Left ventricle myocardium superior (tissue), 1 donor: ENCODE measurements around the gene ANKRD7. TPM values are rescaled to one million over a fixed set of nuclear protein-coding genes. Genes with fewer than 3 reads are reported as not detected.

ENCODE experiments used
- ATAC-seq: fragments of 200-7000 bp; cut with Tn5 transposase; one replicate; pipeline ENCODE4 v1.9.1; 2020; ENCODE audit warnings: mild to moderate bottlenecking, moderate library complexity
- DNase-seq: peaks from one replicate; pipeline ENCODE4 v3.0.0-alpha.2; 2020
- intact Hi-C: fragments of 100-400 bp; cut with micrococcal nuclease; formaldehyde crosslinking; loops from one replicate; pipeline ENCODE4 v1.11.0; 2022
- long read RNA-seq: library from polyadenylated mRNA; unstranded; transcript quantifications from one replicate; pipeline ENCODE4 v2.0.0, GENCODE V29; 2021
- total RNA-seq: library from RNA; stranded (reverse); fragmentation: NEBNext Ultra II Directional; extraction: Animal tissue kit (Norgen Biotek cat#: 25700); gene quantifications from one replicate; pipeline ENCODE4 v1.2.1, GENCODE V29; 2021
- donor health status: DM: no; HTN: yes; CAD: no; lungs with severe emphysema.

ANKRD7 gene, protein sequence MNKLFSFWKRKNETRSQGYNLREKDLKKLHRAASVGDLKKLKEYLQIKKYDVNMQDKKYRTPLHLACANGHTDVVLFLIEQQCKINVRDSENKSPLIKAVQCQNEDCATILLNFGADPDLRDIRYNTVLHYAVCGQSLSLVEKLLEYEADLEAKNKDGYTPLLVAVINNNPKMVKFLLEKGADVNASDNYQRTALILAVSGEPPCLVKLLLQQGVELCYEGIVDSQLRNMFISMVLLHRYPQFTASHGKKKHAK
- 0.59 TPM for total RNA-seq
- long read RNA-seq, result 0 reads

DNA sequence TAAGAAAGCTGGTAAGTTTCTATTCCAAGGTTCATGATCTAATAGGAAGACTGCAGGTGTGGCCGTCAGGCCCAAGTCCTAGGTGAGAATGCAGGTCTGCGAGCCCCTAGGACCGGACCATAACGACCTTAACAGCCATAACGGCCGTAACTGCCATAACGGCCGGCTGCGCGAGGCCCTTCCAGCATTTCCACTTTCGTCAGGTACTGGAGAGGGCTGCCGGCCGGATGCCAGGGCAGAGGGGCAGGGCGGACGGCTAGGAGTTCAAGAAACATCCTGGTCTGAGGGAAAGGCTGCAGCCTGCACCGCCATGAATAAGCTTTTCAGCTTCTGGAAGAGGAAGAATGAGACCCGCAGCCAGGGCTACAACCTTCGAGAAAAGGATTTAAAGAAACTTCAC is at the start of gene ANKRD7:
Gene ANKRD7, plus strand, starts transcription at position 184 of the 400 bp plus-strand sequence. Its CDS starts 127 bp downstream, at position 311.
- ATAC-seq (no peak), DNase-seq (peak; percentile 17)
- intact Hi-C loops, result no loop called here

DNA sequence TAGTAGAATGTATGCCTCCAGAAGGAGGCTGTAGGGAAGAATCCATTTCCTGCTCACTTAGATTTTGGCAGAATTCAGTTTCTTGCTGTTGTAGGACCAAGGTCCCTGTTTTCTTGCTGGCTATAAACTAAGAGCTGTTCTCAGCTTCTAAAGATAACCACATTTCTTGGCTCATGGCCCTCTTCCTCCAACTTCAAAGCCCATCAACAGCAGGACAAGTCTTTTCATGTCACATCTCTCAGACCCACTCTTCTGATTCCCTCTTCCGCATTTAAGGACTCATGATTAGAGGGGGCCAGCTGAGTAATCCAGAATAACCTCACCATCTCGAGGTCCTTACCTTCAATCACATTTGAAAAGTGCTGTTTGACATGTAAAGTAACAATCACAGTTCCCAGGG is 48.8 kb upstream of the ANKRD7 start:
- DNase-seq (no peak), ATAC-seq (no peak)
- intact Hi-C loops, result no loop called here

DNA sequence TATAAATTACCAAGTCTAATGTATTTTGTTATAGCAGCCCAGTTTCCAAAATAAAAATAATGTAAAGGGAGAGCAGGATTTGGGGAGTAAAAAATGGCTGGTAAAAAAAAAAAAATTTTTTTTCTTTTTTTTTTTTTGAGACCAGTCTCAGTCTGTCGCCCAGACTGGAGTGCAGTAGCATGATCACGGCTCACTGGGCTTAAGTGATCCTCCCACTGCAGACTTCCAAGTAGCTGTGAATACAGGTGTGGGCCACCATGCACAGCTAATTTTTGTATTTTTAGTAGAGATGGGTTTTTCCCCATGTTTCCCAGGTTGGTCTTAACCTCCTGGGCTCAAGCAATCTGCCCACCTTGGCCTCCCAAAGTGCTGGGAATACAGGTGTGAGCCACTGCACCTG is 45.3 kb upstream of the ANKRD7 start:
- DNase-seq (no peak), ATAC-seq (no peak)
- intact Hi-C loops, result no loop called here

DNA sequence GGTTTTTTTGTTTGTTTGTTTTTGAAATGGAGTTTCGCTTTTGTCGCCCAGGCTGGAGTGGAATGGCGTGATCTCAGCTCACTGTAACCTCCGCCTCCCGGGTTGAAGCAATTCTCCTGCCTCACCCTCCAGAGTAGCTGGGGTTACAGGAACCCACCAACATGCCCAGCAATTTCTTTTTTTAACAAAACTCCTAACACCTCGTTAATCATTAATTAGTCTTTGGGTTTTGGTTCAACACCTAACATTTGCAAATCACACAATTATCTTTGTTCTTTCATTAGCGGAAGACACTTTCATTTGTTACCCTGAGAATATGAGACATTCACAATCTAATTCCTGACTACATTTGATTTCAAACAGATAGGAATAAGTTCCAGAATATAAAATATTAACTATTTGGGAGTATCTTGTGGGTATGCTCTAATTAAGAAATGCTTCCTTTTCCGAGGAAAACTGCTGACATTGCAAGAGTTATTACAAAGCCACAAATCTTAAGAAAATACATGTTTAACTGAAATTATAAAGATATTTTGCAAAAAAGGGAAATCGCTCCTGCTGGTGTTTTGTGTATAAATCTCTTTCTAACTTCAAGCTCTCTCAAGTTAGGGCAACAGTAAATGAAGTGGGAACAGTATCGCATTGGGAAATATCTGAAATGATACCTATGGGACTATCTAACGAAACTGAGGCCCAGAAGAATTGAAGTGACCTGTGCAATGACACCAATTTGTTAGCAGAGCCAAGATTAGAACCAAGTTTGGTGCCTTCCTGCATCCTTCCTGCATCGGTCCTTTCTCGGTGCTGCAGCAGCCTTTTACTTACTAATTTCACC is 41.7 kb upstream of the ANKRD7 start:
- no peak for ATAC-seq
- intact Hi-C loops, result no loop called here

DNA sequence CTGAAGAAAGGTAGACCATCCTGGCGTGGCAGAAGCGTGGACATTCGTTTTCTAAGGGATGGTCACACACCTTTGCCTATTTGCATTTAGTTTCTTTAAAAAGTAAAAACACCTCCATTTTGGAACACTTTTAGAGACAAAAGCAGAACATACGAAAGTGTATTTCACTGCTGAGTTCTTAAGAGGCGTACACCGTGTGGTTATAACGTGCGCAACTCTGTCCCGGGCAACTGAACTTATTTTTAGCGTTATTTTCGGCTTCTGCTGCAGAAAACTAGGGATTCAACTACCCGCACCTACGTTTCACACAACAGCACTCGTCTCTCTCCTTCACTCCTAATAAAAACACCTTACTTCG is 41.1 kb upstream of the ANKRD7 start:
- DNase-seq (no peak), ATAC-seq (peak; percentile 24)
- intact Hi-C loops, result no loop called here

More for the DNA sequence above, 41.7 kb upstream of the ANKRD7 start:
- DNase-seq, result no peak

DNA sequence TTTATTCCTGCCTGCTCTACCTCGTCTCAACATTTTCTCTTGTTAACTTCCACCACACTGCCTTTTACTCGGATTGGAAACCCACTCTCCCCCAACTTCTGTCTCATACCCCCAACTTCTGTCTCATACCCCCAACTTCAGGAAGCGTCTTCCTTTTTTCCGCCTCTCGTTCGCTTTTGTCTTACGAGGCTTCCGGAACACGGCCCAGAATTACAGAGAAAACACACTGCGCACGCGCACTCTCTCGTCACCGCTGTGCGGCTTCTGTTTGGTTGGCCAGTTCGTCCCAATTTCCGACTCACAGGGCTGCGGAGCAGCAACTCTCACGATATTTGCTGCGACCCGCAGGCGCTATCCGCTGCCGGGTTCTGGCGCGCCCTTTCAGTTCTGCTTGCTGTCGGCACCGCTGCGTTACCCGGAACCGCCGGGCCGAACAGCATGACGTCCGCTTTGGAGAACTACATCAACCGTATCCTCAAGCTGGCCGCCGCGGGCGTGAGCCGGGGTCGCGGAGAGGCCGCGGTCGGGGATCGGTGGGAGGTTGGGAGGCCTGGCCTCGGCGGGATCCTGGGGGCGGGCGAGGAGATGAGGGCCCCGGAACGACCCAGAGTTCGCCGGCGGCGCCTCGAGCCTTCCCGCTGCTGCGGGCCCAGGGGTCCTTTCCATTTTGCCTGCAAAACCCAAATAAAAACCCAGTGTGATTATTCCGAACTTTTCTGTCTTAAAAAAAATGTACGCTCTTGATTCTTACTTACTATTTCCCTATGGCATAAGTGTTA is 40.5 kb upstream of the ANKRD7 start, which contains the start of gene LSM8:
Gene LSM8, plus strand, starts transcription at position 379 of the 779 bp plus-strand sequence. Its CDS starts 60 bp downstream, at position 439.
- ATAC-seq (peak; percentile 100), DNase-seq (peak; percentile 97)
- intact Hi-C loops, result no loop called here

DNA sequence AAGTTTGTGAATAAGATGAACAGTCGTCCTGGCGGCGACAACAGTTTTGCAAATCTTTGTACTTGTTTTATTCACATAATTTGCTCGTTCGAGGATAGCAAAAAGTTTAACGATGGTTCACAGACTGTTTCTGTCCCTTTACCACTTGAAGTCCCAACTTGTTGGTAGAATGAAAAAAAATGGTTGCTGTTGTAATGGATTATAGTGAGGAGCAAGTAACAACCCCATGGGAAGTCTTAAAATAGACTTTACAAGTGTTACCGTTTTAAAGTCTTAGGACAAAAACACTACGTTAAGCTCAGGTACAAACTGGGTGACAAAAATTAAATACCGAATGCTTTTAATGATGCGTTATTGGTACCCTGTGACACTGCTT is 40.0 kb upstream of the ANKRD7 start:
- ATAC-seq, result no peak
- intact Hi-C loops, result no loop called here
- no peak for DNase-seq

DNA sequence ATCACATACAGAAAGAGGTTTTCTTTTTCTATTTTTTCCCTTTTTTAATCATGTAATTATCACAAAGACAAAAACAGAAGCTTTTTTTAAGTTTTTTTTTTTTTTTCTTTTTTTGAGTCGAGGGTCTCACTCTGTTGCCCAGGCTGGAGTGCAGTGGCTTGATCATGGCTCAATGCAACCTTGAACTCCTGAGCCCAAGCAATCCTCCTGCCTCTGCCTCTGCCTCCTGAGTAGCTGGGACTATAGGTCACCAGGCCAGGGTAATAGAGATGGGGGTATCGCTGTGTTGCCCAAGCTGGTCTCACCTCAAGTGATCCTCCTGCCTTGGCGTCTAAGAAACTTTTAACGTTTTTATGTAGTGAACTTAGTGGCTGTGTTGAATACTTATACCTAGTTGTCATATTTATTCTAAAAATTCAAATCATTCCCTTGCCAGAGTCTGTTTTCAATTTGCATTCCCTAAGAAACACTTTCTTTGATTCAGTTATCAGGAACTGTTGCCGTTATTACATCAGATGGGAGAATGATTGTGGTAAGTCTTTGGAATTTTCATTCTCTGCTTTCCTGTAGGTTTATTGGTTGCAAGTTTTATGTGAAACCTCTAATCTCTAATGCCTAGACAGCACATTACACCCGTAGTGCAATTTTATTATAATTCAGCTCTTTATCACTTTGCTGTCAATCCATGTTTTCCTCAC is 39.2 kb upstream of the ANKRD7 start:
- no peak for ATAC-seq
- DNase-seq, result no peak
- intact Hi-C loops, result no loop called here

DNA sequence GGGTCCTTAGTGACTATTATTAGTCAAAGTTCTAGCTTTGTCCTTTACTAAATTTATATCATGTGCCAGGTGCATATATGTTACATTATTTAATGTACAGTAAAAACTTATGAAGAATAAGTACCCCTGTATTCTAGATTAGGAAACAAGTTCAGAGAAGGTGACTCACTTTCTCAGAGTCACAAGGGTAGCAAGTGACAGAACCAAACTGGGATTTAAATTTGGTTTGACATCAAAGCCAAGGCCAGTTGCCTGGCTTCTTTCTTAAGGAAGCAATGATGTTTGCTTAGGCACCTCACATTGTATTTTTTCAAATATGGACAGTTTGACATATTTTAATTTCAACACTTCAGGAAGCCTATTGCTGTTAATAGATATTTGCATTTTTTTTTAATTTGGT is 38.0 kb upstream of the ANKRD7 start:
- no peak for ATAC-seq
- intact Hi-C loops, result no loop called here
- no peak for DNase-seq

DNA sequence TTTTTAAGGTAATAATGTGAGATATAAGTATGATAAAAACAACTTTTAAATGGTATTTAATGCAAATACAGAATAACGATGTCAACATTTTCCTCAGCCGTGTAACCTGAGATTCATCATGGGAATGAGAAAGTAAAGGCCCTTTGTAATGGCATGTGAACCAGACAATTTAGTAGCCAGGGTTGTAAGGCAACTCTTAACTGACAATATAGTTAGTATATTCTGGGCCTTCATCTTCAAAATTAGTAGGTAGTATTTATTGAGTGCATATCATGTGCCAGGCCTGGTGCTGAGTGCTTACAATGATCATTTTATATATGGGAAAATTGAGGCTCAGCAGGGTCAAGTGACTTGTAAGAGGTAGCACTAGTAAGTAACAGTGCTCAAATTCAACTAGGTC is 29.9 kb upstream of the ANKRD7 start:
- no peak for DNase-seq
- intact Hi-C loops, result no loop called here
- no peak for ATAC-seq

DNA sequence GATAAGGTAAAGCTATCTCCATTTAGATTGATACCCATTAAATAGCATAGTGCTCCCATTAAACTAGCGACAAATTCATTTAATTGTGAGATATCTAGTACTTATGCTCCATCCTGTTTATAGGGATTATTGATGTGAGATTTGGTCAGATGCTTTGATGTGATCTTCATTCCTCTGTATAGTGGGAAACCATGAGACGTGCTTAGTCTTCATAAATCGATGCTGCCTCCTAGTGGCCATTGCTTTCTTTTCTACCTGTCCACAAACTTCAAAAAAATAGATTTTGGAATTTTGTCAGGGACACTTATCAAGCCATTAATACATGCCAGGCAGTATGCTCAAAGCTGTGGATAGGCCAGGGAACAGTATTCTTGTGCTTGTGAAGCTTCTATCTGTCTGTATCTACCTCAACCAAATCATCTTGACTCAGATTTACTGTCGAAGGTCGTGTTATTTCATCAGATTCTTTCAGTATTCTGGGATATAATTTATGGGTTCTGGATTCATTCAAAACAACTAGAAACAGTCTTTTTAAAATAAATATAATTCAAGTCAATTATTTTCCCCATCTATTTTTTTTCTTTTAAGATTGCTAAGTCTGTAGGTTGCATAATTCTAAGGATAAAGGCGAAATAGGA is 28.5 kb upstream of the ANKRD7 start:
- ATAC-seq (peak; percentile 66), DNase-seq (no peak)
- intact Hi-C loops, result no loop called here

DNA sequence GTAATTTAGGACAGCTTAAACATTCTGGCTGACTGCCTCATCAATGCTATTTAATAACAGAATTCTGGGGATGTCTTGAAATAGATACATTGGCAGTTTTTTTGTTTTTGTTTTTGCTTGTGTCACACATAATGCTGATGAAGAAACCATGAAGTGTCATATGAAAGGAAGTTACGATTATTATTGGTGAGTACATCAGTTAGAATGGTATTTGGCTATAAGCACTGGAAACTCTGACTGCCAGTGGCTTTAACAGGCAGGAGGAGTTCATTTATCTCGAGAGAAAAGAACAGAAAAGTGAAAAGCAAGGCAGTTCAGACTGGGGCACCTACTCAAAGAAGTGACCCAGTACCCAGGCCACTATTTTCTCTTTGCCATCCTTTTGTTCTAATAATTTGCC is 22.4 kb upstream of the ANKRD7 start:
- no peak for ATAC-seq
- no peak for DNase-seq
- intact Hi-C loops, result no loop called here

DNA sequence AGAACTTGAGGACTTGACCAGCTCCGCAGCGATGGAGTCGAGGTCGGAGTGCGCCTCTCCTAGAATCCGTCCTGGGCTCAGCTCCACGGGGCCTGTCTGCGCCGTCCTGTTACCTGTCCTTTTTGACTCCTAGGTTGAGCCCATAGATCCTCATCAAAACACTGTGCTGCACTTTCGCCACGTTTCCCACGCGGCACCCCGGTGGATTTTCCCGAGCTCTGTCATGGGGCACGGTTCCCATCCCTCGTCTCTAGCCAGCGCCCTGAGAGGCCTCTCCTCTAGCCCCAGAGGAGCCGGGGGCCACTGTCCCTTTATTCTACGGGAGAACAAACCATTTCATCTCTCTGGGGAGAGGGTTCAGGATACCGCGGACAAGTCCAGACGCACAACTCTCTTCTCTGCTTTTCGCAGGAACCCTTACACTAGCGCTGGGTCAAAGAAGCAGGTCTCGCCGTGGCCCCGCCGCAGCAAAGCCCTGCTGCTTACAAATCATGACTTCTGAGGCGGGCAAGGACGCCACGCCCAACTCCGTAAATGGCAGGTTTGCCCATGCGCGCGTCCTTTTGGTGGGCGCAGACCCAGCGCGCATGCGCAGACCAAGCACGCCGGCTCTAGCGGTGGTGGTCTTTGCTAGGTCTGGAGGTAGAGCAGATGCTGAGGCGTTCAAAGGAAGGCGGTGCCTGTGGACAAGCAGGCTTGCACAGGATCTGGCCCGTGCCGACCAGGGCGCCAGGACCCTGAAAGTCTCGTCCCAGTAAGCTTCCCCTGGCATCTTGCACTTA is 10.3 kb upstream of the ANKRD7 start:
- DNase-seq, result peak; percentile 86
- ATAC-seq, result peak; percentile 97
- intact Hi-C loops, result no loop called here

DNA sequence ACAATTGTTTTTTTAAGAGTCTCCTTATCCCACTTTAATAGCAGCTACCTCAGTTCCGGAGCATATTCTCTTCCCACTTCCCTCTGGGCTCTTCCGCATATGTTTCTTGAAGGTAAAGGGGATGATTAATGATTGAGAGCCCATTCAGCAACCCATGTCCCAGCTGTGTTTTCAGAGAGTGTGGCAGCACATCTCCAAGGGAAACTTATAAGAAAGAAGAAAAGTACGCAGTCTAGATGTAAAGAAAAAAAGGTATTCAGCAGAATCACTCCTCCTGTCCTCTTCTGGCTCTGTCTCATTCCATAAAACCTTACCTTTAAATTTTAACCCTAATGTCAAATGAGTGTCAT is 9.7 kb upstream of the ANKRD7 start:
- no peak for DNase-seq
- intact Hi-C loops, result no loop called here
- ATAC-seq, result peak; percentile 17

DNA sequence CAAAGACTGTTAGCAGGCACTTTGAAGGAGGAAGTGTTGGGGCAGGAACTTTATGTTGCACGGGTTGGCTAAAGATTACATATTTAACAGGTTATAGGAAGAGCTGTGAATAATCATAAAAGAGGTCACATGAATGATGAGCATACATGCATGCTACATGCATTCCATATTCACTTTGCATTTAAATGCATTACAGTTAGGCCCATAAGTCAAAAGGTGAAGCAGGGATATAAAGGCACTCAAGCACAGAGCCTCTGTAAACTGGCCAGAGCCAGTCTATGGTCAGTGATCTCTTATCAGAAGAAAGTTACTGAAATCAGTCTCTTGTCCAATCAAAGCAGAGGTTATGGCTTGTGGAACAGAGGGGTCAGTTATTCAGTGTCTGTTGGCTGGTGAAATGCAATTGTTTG is 7.3 kb upstream of the ANKRD7 start:
- DNase-seq (no peak), ATAC-seq (no peak)
- intact Hi-C loops, result no loop called here

DNA sequence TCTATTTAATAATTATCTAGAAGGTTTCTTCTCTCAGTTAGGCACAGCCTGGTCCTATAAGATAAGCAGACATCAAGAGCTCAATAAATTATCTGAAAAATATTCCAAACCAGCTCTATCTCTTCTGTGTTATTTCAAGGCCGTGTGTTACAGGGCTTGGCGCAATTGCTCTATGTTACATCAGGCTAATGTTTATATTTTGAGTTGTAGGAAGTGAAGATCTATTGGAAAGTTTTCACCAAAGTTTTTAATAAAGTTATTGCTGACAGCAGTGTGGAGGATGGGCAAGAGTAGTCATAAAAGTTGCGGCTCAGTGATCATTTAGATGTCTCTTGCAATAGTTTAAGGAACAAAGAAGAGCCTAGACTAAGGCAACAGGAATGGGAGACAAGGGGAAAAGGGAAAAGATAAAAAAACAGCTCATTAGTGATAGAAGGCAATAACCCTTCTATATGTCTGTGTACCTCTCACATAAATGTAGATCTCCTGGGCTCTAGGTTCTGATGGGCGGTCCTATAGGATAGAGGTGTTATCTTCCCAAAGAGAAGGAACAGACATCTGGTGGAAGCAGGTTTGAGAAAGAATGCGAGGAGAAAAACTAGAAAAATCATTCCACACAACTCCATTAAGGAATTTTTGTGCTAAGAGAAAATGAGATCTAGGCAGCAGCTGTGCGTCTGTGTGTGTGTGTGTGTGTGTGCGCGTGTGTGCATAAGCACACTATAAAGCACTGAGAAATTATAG is 5.9 kb upstream of the ANKRD7 start:
- DNase-seq (no peak), ATAC-seq (no peak)
- intact Hi-C loops, result no loop called here

DNA sequence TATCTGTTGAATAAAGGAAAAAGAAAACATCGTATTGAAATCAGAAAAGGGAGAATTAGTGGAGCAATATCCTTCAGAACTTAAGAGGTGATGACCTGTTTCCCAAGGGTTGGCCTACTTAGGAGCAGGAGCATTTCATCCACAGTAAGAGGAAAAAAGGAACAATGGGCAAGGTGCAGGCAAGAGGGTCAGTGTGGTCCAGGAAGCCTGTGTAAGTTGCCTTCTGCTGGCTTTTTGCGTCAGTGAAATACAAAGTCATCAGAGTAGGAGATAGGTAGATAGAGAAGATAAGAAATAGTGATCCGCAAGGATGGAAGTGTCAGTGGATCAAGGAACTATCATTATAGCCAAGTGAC is 5.4 kb upstream of the ANKRD7 start:
- ATAC-seq, result no peak
- DNase-seq, result no peak
- intact Hi-C loops, result no loop called here

DNA sequence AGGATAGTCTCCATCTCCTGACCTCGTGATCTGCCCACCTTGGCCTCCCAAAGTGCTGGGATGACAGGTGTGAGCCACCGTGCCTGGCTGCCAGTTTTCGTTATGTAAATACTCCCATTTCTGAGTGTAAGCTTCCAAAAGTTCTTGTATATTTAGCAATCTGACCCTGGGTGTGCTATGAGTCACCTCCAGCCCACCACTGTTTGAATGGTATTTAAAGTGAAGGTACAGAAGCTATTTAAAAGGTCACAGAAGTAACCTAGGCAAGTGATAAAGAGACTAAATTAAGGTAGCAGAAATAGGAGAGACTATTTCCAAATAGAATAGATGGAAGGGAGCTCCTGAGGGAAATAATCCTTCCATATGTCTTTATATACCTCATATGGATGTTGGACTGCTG is 3.9 kb upstream of the ANKRD7 start:
- intact Hi-C loops, result no loop called here
- DNase-seq (no peak), ATAC-seq (no peak)
